ENCODE measurements around the gene MAMDC2. TPM values are rescaled to one million over a fixed set of nuclear protein-coding genes. Genes with fewer than 3 reads are reported as not detected.
A peak's percentile ranks its signal among the peaks of the same experiment; 100 is the strongest.
"Not testable (repeated sequence)": the region's sequence is repeated elsewhere in the genome, so short reads cannot be mapped to it uniquely, and the experiment has no call there.

MAMDC2 gene
- total RNA-seq, 3 donors from 2014 or later, result 17.0 to 33.9 (median 18.7) TPM

GRCh38 chr9:70036641-70037040 lies 7.0 kb upstream of the MAMDC2 start:
- Histone ChIP-seq H3K36me3 (no peaks in the 10 kb centered on the region), H3K9me3 (no peaks in the 10 kb centered on the region), H3K27me3 (no peaks in the 10 kb centered on the region), H3K27ac (peak overlapping the region in 1 of 2 donors; percentile 29), H3K4me1 (no peaks in the 10 kb centered on the region), H3K4me3 (no peak overlapping the region)
- intact Hi-C loops (cut with DNase I; ENCODE audit: low total_unique reads), result no loop called here
- peak in 1 of 2 donors; percentile 76 for DNase-seq (ENCODE audit: low spot score in 2 of 2)
- TF ChIP-seq POLR2AphosphoS5 (IDR thresholded peaks at IDR 0.05) (no peak), CTCF (IDR thresholded peaks at IDR 0.05) (no peak), POLR2A (IDR thresholded peaks at IDR 0.05) (no peak)

DNA sequence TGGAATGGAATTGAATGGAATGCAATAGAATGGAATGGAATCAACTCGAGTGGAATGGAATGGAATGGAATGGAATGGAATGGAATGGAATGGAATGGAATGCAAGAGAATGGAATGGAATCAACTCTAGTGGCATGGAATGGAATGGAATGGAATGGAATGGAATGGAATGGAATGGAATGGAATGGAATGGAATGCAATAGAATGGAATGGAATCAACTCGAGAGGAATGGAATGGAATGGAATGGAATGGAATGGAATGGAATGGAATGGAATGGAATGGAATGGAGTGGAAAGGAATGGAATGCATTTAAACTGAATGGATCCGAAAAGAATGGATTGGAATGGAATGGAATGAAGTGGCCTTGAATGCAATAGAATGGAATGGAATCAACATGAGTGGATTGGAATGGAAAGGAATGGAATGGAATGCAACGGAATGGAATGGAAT lies 5.5 kb upstream of the MAMDC2 start:
- H3K4me3 ChIP-seq; H3K36me3 ChIP-seq; intact Hi-C loops (cut with DNase I; ENCODE audit: low total_unique reads); H3K27me3 ChIP-seq; DNase-seq (ENCODE audit: low spot score in 2 of 2); H3K4me1 ChIP-seq; H3K9me3 ChIP-seq; H3K27ac ChIP-seq: not testable (repeated sequence)

GRCh38 chr9:70040376-70040903 lies 3.2 kb upstream of the MAMDC2 start:
- Histone ChIP-seq H3K4me1 (peaks cover 0 to 7% of the 10 kb centered on the region in 2 donors), H3K4me3 (no peak overlapping the region), H3K27ac (peak overlapping the region in 1 of 2 donors; percentile 14), H3K36me3 (no peaks in the 10 kb centered on the region), H3K9me3 (no peaks in the 10 kb centered on the region), H3K27me3 (no peaks in the 10 kb centered on the region)
- no peak for TF ChIP-seq CTCF (IDR thresholded peaks at IDR 0.05)
- TF ChIP-seq POLR2AphosphoS5 (IDR thresholded peaks at IDR 0.05), result no peak
- no peak for TF ChIP-seq POLR2A (IDR thresholded peaks at IDR 0.05)
- no peak for DNase-seq (ENCODE audit: low spot score in 2 of 2)
- intact Hi-C loops (cut with DNase I; ENCODE audit: low total_unique reads), result loop anchor here (5.0 kb wide), 1 partner anchor 67 kb away; no protein-coding TSS in a partner anchor

DNA sequence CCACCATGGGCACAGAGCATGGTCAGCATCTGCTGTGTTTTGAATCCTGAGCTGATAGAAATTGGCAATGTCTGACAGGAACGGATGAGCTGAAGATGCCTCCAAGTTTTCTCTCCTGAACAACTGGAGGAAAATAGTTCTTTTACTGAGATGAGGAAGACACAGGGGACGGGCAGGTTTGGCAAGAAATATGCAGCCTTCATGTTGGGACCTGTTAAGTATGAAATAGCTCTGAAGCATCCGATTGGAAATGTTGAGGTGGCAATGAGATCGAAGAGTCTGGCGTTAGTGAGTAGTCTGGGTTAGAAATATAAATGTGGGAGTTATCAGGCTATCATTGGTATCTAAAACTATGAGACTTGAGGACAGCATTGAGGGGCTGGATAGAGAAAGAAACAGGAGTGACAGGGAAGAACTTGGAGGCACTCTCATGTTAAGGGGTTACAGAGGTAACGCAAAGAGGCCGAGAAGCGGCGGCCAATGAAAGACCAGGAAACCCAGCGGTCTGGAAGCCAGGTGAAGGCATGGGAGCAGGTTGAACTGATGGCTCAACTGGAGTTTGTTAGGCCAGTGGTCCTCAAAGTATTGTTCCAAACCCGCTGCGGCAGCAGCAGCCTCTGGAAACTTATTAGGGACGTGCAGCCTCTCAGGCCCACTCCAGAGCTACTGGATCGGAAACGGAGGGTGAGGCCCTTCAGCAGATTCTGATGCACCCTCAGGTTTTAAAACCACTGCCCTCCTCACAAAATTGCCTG lies 1.0 kb upstream of the MAMDC2 start:
- TF ChIP-seq CTCF (IDR thresholded peaks at IDR 0.05), result no peak
- no peak for TF ChIP-seq POLR2AphosphoS5 (IDR thresholded peaks at IDR 0.05)
- no peak for TF ChIP-seq POLR2A (IDR thresholded peaks at IDR 0.05)
- DNase-seq (ENCODE audit: low spot score in 2 of 2), result peak in 1 of 2 donors; percentile 41
- Histone ChIP-seq H3K4me1 (peaks cover 0 to 14% of the 10 kb centered on the region in 2 donors), H3K9me3 (no peaks in the 10 kb centered on the region), H3K4me3 (peak overlapping the region; percentile 62 to 75 (median 68)), H3K27ac (peak overlapping the region; percentile 79 to 82), H3K36me3 (no peaks in the 10 kb centered on the region), H3K27me3 (no peaks in the 10 kb centered on the region)
- intact Hi-C loops (cut with DNase I; ENCODE audit: low total_unique reads), result loop anchor here (5.0 kb wide), 1 partner anchor 65 kb away; no protein-coding TSS in a partner anchor

DNA sequence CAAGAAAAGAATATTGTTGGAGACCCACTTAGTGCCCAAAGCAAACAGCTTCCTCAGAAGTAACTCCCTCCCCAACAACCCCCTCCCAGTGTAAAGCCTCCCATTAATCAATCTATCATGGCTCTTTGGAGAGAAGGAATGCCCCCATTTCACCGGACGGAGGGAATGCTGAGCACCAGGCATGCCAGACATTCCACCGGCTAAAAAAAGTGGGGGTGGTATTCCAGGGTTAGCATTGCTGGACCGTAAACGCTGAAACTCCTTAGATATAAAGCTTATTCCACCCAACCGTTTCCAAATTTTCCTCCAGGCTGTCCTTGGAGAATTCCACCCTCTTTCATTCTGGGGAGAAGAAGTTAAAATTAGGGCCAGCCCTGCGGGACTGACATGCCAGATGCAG lies 363 bp upstream of the MAMDC2 start:
- TF ChIP-seq CTCF (IDR thresholded peaks at IDR 0.05), result no peak
- no peak for TF ChIP-seq POLR2AphosphoS5 (IDR thresholded peaks at IDR 0.05)
- TF ChIP-seq POLR2A (IDR thresholded peaks at IDR 0.05), result no peak
- intact Hi-C loops (cut with DNase I; ENCODE audit: low total_unique reads), result loop anchor here (5.0 kb wide), 1 partner anchor 64 kb away; no protein-coding TSS in a partner anchor
- no peak for DNase-seq (ENCODE audit: low spot score in 2 of 2)
- H3K4me3 ChIP-seq, result peak overlapping the region; percentile 62 to 75 (median 68)
- H3K27ac ChIP-seq, result peak overlapping the region; percentile 79 to 82
- H3K9me3 ChIP-seq, result no peaks in the 10 kb centered on the region
- H3K27me3 ChIP-seq, result no peaks in the 10 kb centered on the region
- H3K4me1 ChIP-seq, result peaks cover 0 to 18% of the 10 kb centered on the region in 2 donors
- no peaks in the 10 kb centered on the region for H3K36me3 ChIP-seq
